ENCODE results near the gene SPOCK3.
"Not testable (repeated sequence)": the region's sequence is repeated elsewhere in the genome, so short reads cannot be mapped to it uniquely, and the experiment has no call there.

SPOCK3 gene

GRCh38 chr4:166823848-166824247 lies 410.4 kb downstream of the SPOCK3 start:
- DNase-seq (ENCODE audit: low read depth in 2 of 2) = no peak

- DNase-seq (ENCODE audit: low read depth in 2 of 2) = no peak
Measured at GRCh38 chr4:166823126-166823525, 411.2 kb downstream of the SPOCK3 start.

GRCh38 chr4:166822386-166822785 lies 411.9 kb downstream of the SPOCK3 start:
- DNase-seq (ENCODE audit: low read depth in 2 of 2) = no peak

GRCh38 chr4:166816890-166817289 lies 417.4 kb downstream of the SPOCK3 start:
- no peak for DNase-seq (ENCODE audit: low read depth in 2 of 2)

- no peak for DNase-seq (ENCODE audit: low read depth in 2 of 2)
Measured at GRCh38 chr4:166808380-166808779, 425.9 kb downstream of the SPOCK3 start.

- DNase-seq (ENCODE audit: low read depth in 2 of 2) = no peak
Measured at GRCh38 chr4:166802346-166802745, 431.9 kb downstream of the SPOCK3 start.

- DNase-seq (ENCODE audit: low read depth in 2 of 2) = no peak
Measured at GRCh38 chr4:166798126-166798525, 436.2 kb downstream of the SPOCK3 start.

GRCh38 chr4:166777760-166778159 lies 456.5 kb downstream of the SPOCK3 start:
- no peak for DNase-seq (ENCODE audit: low read depth in 2 of 2)

GRCh38 chr4:166763018-166763417 lies 471.3 kb downstream of the SPOCK3 start:
- no peak for DNase-seq (ENCODE audit: low read depth in 2 of 2)

GRCh38 chr4:166741742-166742141 lies 492.6 kb downstream of the SPOCK3 start:
- no peak for DNase-seq (ENCODE audit: low read depth in 2 of 2)

- not testable (repeated sequence) for DNase-seq (ENCODE audit: low read depth in 2 of 2)
Measured at GRCh38 chr4:166739215-166739614, 495.1 kb downstream of the SPOCK3 start.

GRCh38 chr4:166737430-166737829 lies 496.9 kb downstream of the SPOCK3 start:
- DNase-seq (ENCODE audit: low read depth in 2 of 2) = no peak

GRCh38 chr4:166735553-166735952 lies 498.7 kb downstream of the SPOCK3 start:
- no peak for DNase-seq (ENCODE audit: low read depth in 2 of 2)

GRCh38 chr4:166734797-166735196 lies 499.5 kb downstream of the SPOCK3 start:
- DNase-seq (ENCODE audit: low read depth in 2 of 2) = no peak

GRCh38 chr4:166733686-166734085 lies 500.6 kb downstream of the SPOCK3 start:
- no peak for DNase-seq (ENCODE audit: low read depth in 2 of 2)

GRCh38 chr4:166726832-166727231 lies 507.5 kb downstream of the SPOCK3 start:
- no peak for DNase-seq (ENCODE audit: low read depth in 2 of 2)

- no peak for DNase-seq (ENCODE audit: low read depth in 2 of 2)
Measured at GRCh38 chr4:166724369-166724768, 509.9 kb downstream of the SPOCK3 start.

GRCh38 chr4:166723532-166724140 lies 510.7 kb downstream of the SPOCK3 start:
- no peak for DNase-seq (ENCODE audit: low read depth in 2 of 2)

- DNase-seq (ENCODE audit: low read depth in 2 of 2) = not testable (repeated sequence)
Measured at GRCh38 chr4:166715748-166716713, 518.3 kb downstream of the SPOCK3 start.

- DNase-seq (ENCODE audit: low read depth in 2 of 2) = no peak
Measured at GRCh38 chr4:166700592-166700991, 533.7 kb downstream of the SPOCK3 start.

- no peak for DNase-seq (ENCODE audit: low read depth in 2 of 2)
Measured at GRCh38 chr4:166688835-166689234, 545.5 kb downstream of the SPOCK3 start.

GRCh38 chr4:166687828-166688227 lies 546.5 kb downstream of the SPOCK3 start:
- DNase-seq (ENCODE audit: low read depth in 2 of 2) = no peak
